Mesothelial cell of epicardium (in vitro differentiated cells): ENCODE data around the gene MRNIP. TPM values are rescaled to one million over a fixed set of nuclear protein-coding genes. Genes with fewer than 3 reads are reported as not detected.

ENCODE experiments used
- DNase-seq, 2 experiments: peaks; one replicate each; pipeline ENCODE4 v3.0.0; 2021; ENCODE audit warnings: low spot score in 2 of 2; ENCODE audit not compliant: unreplicated experiment in 2 of 2
- H3K27ac Mint-ChIP-seq: 2 replicates; pipeline ENCODE4 v1.8.0; 2021; ENCODE audit warnings: mixed read lengths
- H3K27me3 Mint-ChIP-seq: 2 replicates; pipeline ENCODE4 v1.8.0; 2021; ENCODE audit warnings: low read depth, mixed read lengths
- H3K36me3 Mint-ChIP-seq: 2 replicates; pipeline ENCODE4 v1.8.0; 2021; ENCODE audit warnings: mixed read lengths
- H3K4me1 Mint-ChIP-seq: 2 replicates; pipeline ENCODE4 v1.8.0; 2021; ENCODE audit warnings: mixed read lengths
- H3K4me3 Mint-ChIP-seq: 2 replicates; pipeline ENCODE4 v1.8.0; 2021; ENCODE audit warnings: mild to moderate bottlenecking, moderate library complexity, mixed read lengths
- H3K9me3 Mint-ChIP-seq: 2 replicates; pipeline ENCODE4 v1.8.0; 2021; ENCODE audit warnings: mixed read lengths
- CTCF ChIP-seq: fragments of 200-600 bp; sonication (generic); IDR thresholded peaks from one replicate; pipeline ENCODE4 v1.5.0; 2021; ENCODE audit warnings: antibody characterized with exemption; ENCODE audit not compliant: unreplicated experiment
- total RNA-seq: library from RNA; stranded (reverse); gene quantifications from 3 replicates; pipeline ENCODE4 v1.2.1, GENCODE V29; 2021

Gene MRNIP
- total RNA-seq, 1 donor from 2014 or later: 47.0 TPM

- H3K4me3 Mint-ChIP-seq: no peak overlapping the region
- TF ChIP-seq CTCF: no peak
- H3K36me3 Mint-ChIP-seq: peaks cover 32% of the 10 kb centered on the region
- H3K27ac Mint-ChIP-seq: peak overlapping the region; percentile 39
- no peaks in the 10 kb centered on the region for H3K27me3 Mint-ChIP-seq
- no peak for DNase-seq
- H3K9me3 Mint-ChIP-seq: no peaks in the 10 kb centered on the region
- no peaks in the 10 kb centered on the region for H3K4me1 Mint-ChIP-seq
Observed at GRCh38 chr5:179867476-179867875, 8.9 kb upstream of the MRNIP start.

- no peaks in the 10 kb centered on the region for H3K4me1 Mint-ChIP-seq
- H3K36me3 Mint-ChIP-seq: peaks cover 33% of the 10 kb centered on the region
- H3K4me3 Mint-ChIP-seq: no peak overlapping the region
- DNase-seq: no peak
- no peaks in the 10 kb centered on the region for H3K27me3 Mint-ChIP-seq
- TF ChIP-seq CTCF: no peak
- peak overlapping the region; percentile 39 for H3K27ac Mint-ChIP-seq
- no peaks in the 10 kb centered on the region for H3K9me3 Mint-ChIP-seq
Observed at GRCh38 chr5:179867079-179867465, 8.5 kb upstream of the MRNIP start.

- Mint-ChIP-seq H3K9me3 (no peaks in the 10 kb centered on the region), H3K27me3 (no peaks in the 10 kb centered on the region), H3K4me3 (no peak overlapping the region), H3K4me1 (no peaks in the 10 kb centered on the region), H3K27ac (no peak overlapping the region), H3K36me3 (peaks cover 36% of the 10 kb centered on the region)
- DNase-seq: no peak
- TF ChIP-seq CTCF: no peak
Observed at GRCh38 chr5:179866241-179867078, 7.8 kb upstream of the MRNIP start.

- no peak for TF ChIP-seq CTCF
- no peaks in the 10 kb centered on the region for H3K9me3 Mint-ChIP-seq
- no peak for DNase-seq
- no peaks in the 10 kb centered on the region for H3K27me3 Mint-ChIP-seq
- no peaks in the 10 kb centered on the region for H3K4me1 Mint-ChIP-seq
- peaks cover 29% of the 10 kb centered on the region for H3K36me3 Mint-ChIP-seq
- no peak overlapping the region for H3K27ac Mint-ChIP-seq
- H3K4me3 Mint-ChIP-seq: no peak overlapping the region
Observed at GRCh38 chr5:179865491-179866240, 7.0 kb upstream of the MRNIP start.

- Mint-ChIP-seq H3K36me3 (peaks cover 27% of the 10 kb centered on the region), H3K27me3 (no peaks in the 10 kb centered on the region), H3K27ac (no peak overlapping the region), H3K4me1 (peaks cover 9% of the 10 kb centered on the region), H3K9me3 (no peaks in the 10 kb centered on the region), H3K4me3 (no peak overlapping the region)
- no peak for TF ChIP-seq CTCF
- DNase-seq: no peak
Observed at GRCh38 chr5:179864686-179865085, 6.1 kb upstream of the MRNIP start.
